HepG2 (cell line): ENCODE results near the gene TAS1R3. TPM values are rescaled to one million over a fixed set of nuclear protein-coding genes. Genes with fewer than 3 reads are reported as not detected.
A peak's percentile ranks its signal among the peaks of the same experiment; 100 is the strongest.

Source experiments
- MEIS1 ChIP-seq: sonication (generic); formaldehyde crosslinking; IDR thresholded peaks from 2 replicates; pipeline ENCODE4 v1.9.0; 2021; ENCODE audit warnings: mild to moderate bottlenecking, missing genetic modification reagents, moderate library complexity, borderline replicate concordance
- SAP130 ChIP-seq: IDR thresholded peaks from 2 replicates; pipeline ENCODE4 v1.6.1; 2016; ENCODE audit warnings: low read depth
- ZFP62 ChIP-seq: sonication (generic); formaldehyde crosslinking; IDR thresholded peaks from 2 replicates; pipeline ENCODE4 v1.4.0; 2020; ENCODE audit warnings: missing genetic modification reagents
- ZFX ChIP-seq: sonication (generic); formaldehyde crosslinking; IDR thresholded peaks from 2 replicates; pipeline ENCODE4 v1.4.0; 2020; ENCODE audit warnings: mild to moderate bottlenecking, low read depth, missing genetic modification reagents, moderate library complexity
- ZHX2 ChIP-seq, 2 experiments: sonication (generic) in 1 of 2; formaldehyde crosslinking in 1 of 2; IDR thresholded peaks; 2 replicates each; pipeline versions ENCODE4 v1.6.1 to v1.9.0; 2014 to 2022; ENCODE audit warnings: antibody characterized with exemption in 1 of 2, borderline replicate concordance in 1 of 2, inconsistent platforms in 1 of 2, low read depth in 1 of 2, missing genetic modification reagents in 1 of 2
- ZNF687 ChIP-seq: sonication (generic); formaldehyde crosslinking; IDR thresholded peaks from 2 replicates; pipeline ENCODE4 v1.5.1; 2020; ENCODE audit warnings: mild to moderate bottlenecking, missing genetic modification reagents, moderate library complexity
- polyA plus RNA-seq, 8 experiments: library from polyadenylated mRNA; depleted of rRNA in 3 of 8; stranded (reverse) in 7 of 8; unstranded in 1 of 8; fragments of >200 nt; fragmentation: Illumina TruSeq in 4 of 8; extraction: Trizol in 4 of 8; gene quantifications; 2 replicates each; pipeline versions ENCODE4 v1.2.1 to v1.2.3, GENCODE V29; 2011 to 2016; ENCODE audit warnings: low read depth in 4 of 8, missing spikeins in 1 of 8, mixed read lengths in 1 of 8; ENCODE audit not compliant: insufficient read depth in 1 of 8
- total RNA-seq, 5 experiments: library from RNA; depleted of rRNA; stranded (reverse); fragments of >200 nt; fragmentation: Illumina TruSeq; extraction: Trizol; gene quantifications; 2 replicates each; pipeline ENCODE4 v1.2.3, GENCODE V29; 2016; ENCODE audit warnings: low read depth in 1 of 5
- TF ChIP-seq, protein P1 (sequence below): sonication (generic); formaldehyde crosslinking; conservative IDR thresholded peaks from 2 replicates; pipeline ENCODE4 v1.4.0; 2020; ENCODE audit warnings: mild to moderate bottlenecking, missing genetic modification reagents, moderate library complexity
- TF ChIP-seq, protein P2 (sequence below): IDR thresholded peaks from 2 replicates; pipeline ENCODE4 v1.6.1; 2016

TAS1R3 gene
- total and polyA plus RNA-seq, 2 of the 13 experiments (the other 11 are each of a cell fraction or from before 2014, with no cell fraction given) = 0.13 to 0.15 TPM

- TF ChIP-seq ZHX2 (IDR thresholded peaks at IDR 0.05; ENCODE audit: low read depth) = no peak
- TF ChIP-seq ZHX2 (CRISPR knock-in tag; IDR thresholded peaks at IDR 0.05; ENCODE audit: borderline replicate concordance) = no peak
- TF ChIP-seq, protein P1, sequence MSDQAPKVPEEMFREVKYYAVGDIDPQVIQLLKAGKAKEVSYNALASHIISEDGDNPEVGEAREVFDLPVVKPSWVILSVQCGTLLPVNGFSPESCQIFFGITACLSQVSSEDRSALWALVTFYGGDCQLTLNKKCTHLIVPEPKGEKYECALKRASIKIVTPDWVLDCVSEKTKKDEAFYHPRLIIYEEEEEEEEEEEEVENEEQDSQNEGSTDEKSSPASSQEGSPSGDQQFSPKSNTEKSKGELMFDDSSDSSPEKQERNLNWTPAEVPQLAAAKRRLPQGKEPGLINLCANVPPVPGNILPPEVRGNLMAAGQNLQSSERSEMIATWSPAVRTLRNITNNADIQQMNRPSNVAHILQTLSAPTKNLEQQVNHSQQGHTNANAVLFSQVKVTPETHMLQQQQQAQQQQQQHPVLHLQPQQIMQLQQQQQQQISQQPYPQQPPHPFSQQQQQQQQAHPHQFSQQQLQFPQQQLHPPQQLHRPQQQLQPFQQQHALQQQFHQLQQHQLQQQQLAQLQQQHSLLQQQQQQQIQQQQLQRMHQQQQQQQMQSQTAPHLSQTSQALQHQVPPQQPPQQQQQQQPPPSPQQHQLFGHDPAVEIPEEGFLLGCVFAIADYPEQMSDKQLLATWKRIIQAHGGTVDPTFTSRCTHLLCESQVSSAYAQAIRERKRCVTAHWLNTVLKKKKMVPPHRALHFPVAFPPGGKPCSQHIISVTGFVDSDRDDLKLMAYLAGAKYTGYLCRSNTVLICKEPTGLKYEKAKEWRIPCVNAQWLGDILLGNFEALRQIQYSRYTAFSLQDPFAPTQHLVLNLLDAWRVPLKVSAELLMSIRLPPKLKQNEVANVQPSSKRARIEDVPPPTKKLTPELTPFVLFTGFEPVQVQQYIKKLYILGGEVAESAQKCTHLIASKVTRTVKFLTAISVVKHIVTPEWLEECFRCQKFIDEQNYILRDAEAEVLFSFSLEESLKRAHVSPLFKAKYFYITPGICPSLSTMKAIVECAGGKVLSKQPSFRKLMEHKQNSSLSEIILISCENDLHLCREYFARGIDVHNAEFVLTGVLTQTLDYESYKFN (CRISPR knock-in tag) = peak; percentile 81
- no peak for TF ChIP-seq ZFP62
- peak; percentile 73 for TF ChIP-seq SAP130 (CRISPR knock-in tag)
- TF ChIP-seq ZFX (CRISPR knock-in tag) = peak; percentile 90
- TF ChIP-seq, protein P2, sequence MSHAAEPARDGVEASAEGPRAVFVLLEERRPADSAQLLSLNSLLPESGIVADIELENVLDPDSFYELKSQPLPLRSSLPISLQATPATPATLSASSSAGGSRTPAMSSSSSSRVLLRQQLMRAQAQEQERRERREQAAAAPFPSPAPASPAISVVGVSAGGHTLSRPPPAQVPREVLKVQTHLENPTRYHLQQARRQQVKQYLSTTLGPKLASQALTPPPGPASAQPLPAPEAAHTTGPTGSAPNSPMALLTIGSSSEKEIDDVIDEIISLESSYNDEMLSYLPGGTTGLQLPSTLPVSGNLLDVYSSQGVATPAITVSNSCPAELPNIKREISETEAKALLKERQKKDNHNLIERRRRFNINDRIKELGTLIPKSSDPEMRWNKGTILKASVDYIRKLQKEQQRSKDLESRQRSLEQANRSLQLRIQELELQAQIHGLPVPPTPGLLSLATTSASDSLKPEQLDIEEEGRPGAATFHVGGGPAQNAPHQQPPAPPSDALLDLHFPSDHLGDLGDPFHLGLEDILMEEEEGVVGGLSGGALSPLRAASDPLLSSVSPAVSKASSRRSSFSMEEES (CRISPR knock-in tag) = no peak
- TF ChIP-seq MEIS1 (CRISPR knock-in tag) = no peak; the same call in 1 of the 2 replicates
- peak; percentile 98 for TF ChIP-seq ZNF687 (CRISPR knock-in tag)
These were observed 43.6 kb upstream of the TAS1R3 start (continued) for GRCh38 chr1:1287288-1288110.
